H1 (cell line): ENCODE results near the gene DDX18. TPM values are rescaled to one million over a fixed set of nuclear protein-coding genes. Genes with fewer than 3 reads are reported as not detected.

Source experiments
- CTCF ChIA-PET: fragments of 300-600 bp; sonication (Branson Sonifier 250); formaldehyde crosslinking; loops from one replicate; lab custom pipeline; 2021; ENCODE audit not compliant: partially characterized antibody; lab: Charles Lee
- POLR2A ChIA-PET: fragments of 300-600 bp; sonication (Branson Sonifier 250); formaldehyde crosslinking; loops from one replicate; lab custom pipeline; 2021; ENCODE audit warnings: inconsistent platforms; ENCODE audit not compliant: partially characterized antibody; lab: Charles Lee
- DNase-seq, 2 experiments: peaks; one replicate each; pipeline versions ENCODE4 v3.0.0 to v3.0.0-alpha.2; 2010 to 2022; ENCODE audit warnings: low spot score in 2 of 2, low read depth in 1 of 2, mixed read lengths in 1 of 2
- FAIRE-seq: peaks from 2 replicates; lab custom pipeline; 2011; peaks lifted over from hg19 to GRCh38; lab: Jason Lieb, UNC
- H2AFZ ChIP-seq: 2 replicates; pipeline ENCODE4 v1.8.1; 2012; ENCODE audit warnings: low read length, inconsistent platforms
- H2AK5ac ChIP-seq: 2 replicates; pipeline ENCODE4 v1.6.1; 2013; ENCODE audit warnings: low read depth, low read length
- H2BK120ac ChIP-seq: replicated peaks from 2 replicates; pipeline ENCODE3; 2013; ENCODE audit warnings: low read depth, low read length, inconsistent platforms
- H2BK12ac ChIP-seq: 2 replicates; pipeline ENCODE4 v1.6.1; 2013; ENCODE audit warnings: low read depth, low read length
- H2BK15ac ChIP-seq: 2 replicates; pipeline ENCODE4 v1.6.1; 2013; ENCODE audit warnings: low read length
- H2BK20ac ChIP-seq: 2 replicates; pipeline ENCODE4 v1.6.1; 2013; ENCODE audit warnings: low read length
- H2BK5ac ChIP-seq: 2 replicates; pipeline ENCODE4 v1.6.1; 2013; ENCODE audit warnings: low read depth, low read length
- H3K14ac ChIP-seq: 2 replicates; pipeline ENCODE4 v1.6.1; 2013; ENCODE audit warnings: inconsistent platforms; ENCODE audit not compliant: insufficient read length
- H3K18ac ChIP-seq: 2 replicates; pipeline ENCODE4 v1.6.1; 2013; ENCODE audit warnings: low read length; ENCODE audit errors: extremely low read depth
- H3K23ac ChIP-seq: 2 replicates; pipeline ENCODE4 v1.6.1; 2013; ENCODE audit warnings: inconsistent platforms; ENCODE audit not compliant: insufficient read length
- H3K23me2 ChIP-seq: 2 replicates; pipeline ENCODE4 v1.6.1; 2013; ENCODE audit warnings: low read depth, low read length
- H3K27ac ChIP-seq: 2 replicates; pipeline ENCODE4 v1.6.1; 2011; ENCODE audit warnings: low read depth, low read length, inconsistent platforms
- H3K27me3 ChIP-seq, 4 experiments: replicated peaks in 1 of 4; 1 replicate in 1 of 4; 2 replicates in 3 of 4; pipeline versions ENCODE4 v1.6.1 to v1.8.1; 2011 to 2013; ENCODE audit warnings: low read length in 3 of 4, mild to moderate bottlenecking in 3 of 4, inconsistent platforms in 2 of 4, mixed read lengths in 2 of 4, moderate library complexity in 1 of 4; ENCODE audit not compliant: control insufficient read depth in 3 of 4, insufficient read depth in 3 of 4; ENCODE audit errors: extremely low read depth in 1 of 4
- H3K36me3 ChIP-seq, 4 experiments: 2 replicates each; pipeline versions ENCODE4 v1.6.1 to v1.8.1; 2011 to 2013; ENCODE audit warnings: mild to moderate bottlenecking in 4 of 4, low read length in 3 of 4, moderate library complexity in 2 of 4, control low read depth in 1 of 4, inconsistent platforms in 1 of 4; ENCODE audit not compliant: insufficient read depth in 4 of 4, control insufficient read depth in 2 of 4
- H3K4ac ChIP-seq: replicated peaks from 2 replicates; pipeline ENCODE3; 2013; ENCODE audit warnings: low read length, low read depth, mixed read lengths, inconsistent platforms; ENCODE audit not compliant: insufficient read length
- H3K4me1 ChIP-seq, 4 experiments: replicated peaks in 1 of 4; 1 replicate in 1 of 4; 2 replicates in 3 of 4; pipeline versions ENCODE4 v1.6.1 to v1.8.1; 2011 to 2013; ENCODE audit warnings: low read length in 3 of 4, inconsistent platforms in 2 of 4, mixed read lengths in 1 of 4; ENCODE audit not compliant: insufficient read depth in 4 of 4, control insufficient read depth in 3 of 4
- H3K4me2 ChIP-seq, 2 experiments: 2 replicates each; pipeline versions ENCODE4 v1.6.1 to v1.8.1; 2011 to 2013; ENCODE audit warnings: low read depth in 2 of 2, low read length in 2 of 2, control low read depth in 1 of 2, inconsistent platforms in 1 of 2, mild to moderate bottlenecking in 1 of 2; ENCODE audit not compliant: insufficient read depth in 1 of 2
- H3K4me3 ChIP-seq, 4 experiments: fragments of 200-600, 300-600 bp in 1 of 4; sonication (generic), shearing (Covaris generic), sonication (Bioruptor Twin) in 1 of 4; 2 replicates each; pipeline versions ENCODE4 v1.5.1 to v1.8.1; 2011 to 2016; ENCODE audit warnings: low read length in 4 of 4, low read depth in 3 of 4, control low read depth in 2 of 4, inconsistent platforms in 2 of 4, mild to moderate bottlenecking in 2 of 4, mixed read lengths in 1 of 4, moderate library complexity in 1 of 4; ENCODE audit not compliant: insufficient read depth in 2 of 4; ENCODE audit errors: extremely low read depth in 1 of 4
- H3K56ac ChIP-seq: replicated peaks from 2 replicates; pipeline ENCODE3; 2013; ENCODE audit warnings: low read depth, mild to moderate bottlenecking, mixed read lengths, low read length, inconsistent platforms; ENCODE audit not compliant: insufficient read length
- H3K79me1 ChIP-seq: 2 replicates; pipeline ENCODE4 v1.6.1; 2013; ENCODE audit warnings: low read depth, low read length, control low read depth
- H3K79me2 ChIP-seq, 2 experiments: 2 replicates each; pipeline versions ENCODE4 v1.6.1 to v1.8.1; 2012 to 2013; ENCODE audit warnings: low read length in 2 of 2, mild to moderate bottlenecking in 2 of 2, inconsistent platforms in 1 of 2; ENCODE audit not compliant: insufficient read depth in 2 of 2, control insufficient read depth in 1 of 2
- H3K9ac ChIP-seq, 4 experiments: replicated peaks in 1 of 4; 1 replicate in 1 of 4; 2 replicates in 3 of 4; pipeline versions ENCODE4 v1.6.1 to v1.8.1; 2011 to 2013; ENCODE audit warnings: low read depth in 3 of 4, low read length in 3 of 4, control low read depth in 2 of 4, mild to moderate bottlenecking in 2 of 4, moderate library complexity in 2 of 4, inconsistent platforms in 1 of 4; ENCODE audit errors: extremely low read depth in 1 of 4
- H3K9me3 ChIP-seq, 2 experiments: 2 replicates each; pipeline versions ENCODE4 v1.6.1 to v1.8.1; 2012 to 2013; ENCODE audit warnings: mild to moderate bottlenecking in 2 of 2, moderate library complexity in 2 of 2, control low read depth in 1 of 2, inconsistent platforms in 1 of 2, low read depth in 1 of 2, low read length in 1 of 2, mixed read lengths in 1 of 2; ENCODE audit not compliant: insufficient read depth in 2 of 2
- H4K20me1 ChIP-seq, 2 experiments: replicated peaks in 1 of 2; 2 replicates each; pipeline versions ENCODE3 to v1.8.1; 2011 to 2013; ENCODE audit warnings: inconsistent platforms in 2 of 2, low read length in 2 of 2, mild to moderate bottlenecking in 1 of 2; ENCODE audit not compliant: insufficient read depth in 2 of 2, control insufficient read depth in 1 of 2
- H4K5ac ChIP-seq: 2 replicates; pipeline ENCODE4 v1.6.1; 2013; ENCODE audit warnings: low read length, low read depth, mixed read lengths, inconsistent platforms; ENCODE audit not compliant: insufficient read length
- H4K8ac ChIP-seq: 2 replicates; pipeline ENCODE4 v1.8.0; 2013; ENCODE audit warnings: mild to moderate bottlenecking, moderate library complexity, low read length, inconsistent platforms; ENCODE audit not compliant: insufficient read depth; ENCODE audit errors: extremely low read depth
- H4K91ac ChIP-seq: replicated peaks from 2 replicates; pipeline ENCODE3; 2013; ENCODE audit warnings: low read length, mixed read lengths, inconsistent platforms; ENCODE audit not compliant: insufficient read length
- HDAC6 ChIP-seq: IDR thresholded peaks from one replicate; pipeline ENCODE4 v1.7.1; 2012; ENCODE audit warnings: low read depth, mild to moderate bottlenecking, inconsistent platforms, low read length, moderate library complexity
- PHF8 ChIP-seq: fragments of 200-600 bp; sonication (generic); conservative IDR thresholded peaks from 2 replicates; pipeline ENCODE4 v1.7.1; 2012; ENCODE audit warnings: low read depth, mild to moderate bottlenecking, inconsistent platforms, low read length, moderate library complexity
- RAD21 ChIP-seq, 2 experiments: IDR thresholded peaks in 1 of 2; conservative IDR thresholded peaks in 1 of 2; 2 replicates each; pipeline ENCODE4 v1.6.1; 2011; ENCODE audit warnings: low read depth in 2 of 2, low read length in 2 of 2, improper control_type of control experiment in 1 of 2, inconsistent platforms in 1 of 2, mild to moderate bottlenecking in 1 of 2, moderate library complexity in 1 of 2
- RNF2 ChIP-seq: fragments of 200-900, 300-1000 bp; sonication (generic); IDR thresholded peaks from 2 replicates; pipeline ENCODE4 v1.7.1; 2016; ENCODE audit warnings: borderline replicate concordance, low read depth, mild to moderate bottlenecking, antibody characterized with exemption, low read length; ENCODE audit not compliant: poor library complexity, severe bottlenecking; ENCODE audit errors: missing control alignments
- SAP30 ChIP-seq: fragments of 300-600 bp; sonication (generic); IDR thresholded peaks from 2 replicates; pipeline ENCODE4 v1.7.1; 2012; ENCODE audit warnings: low read length, moderate library complexity, mild to moderate bottlenecking, inconsistent platforms; ENCODE audit not compliant: insufficient read depth, insufficient replicate concordance
- TCF12 ChIP-seq: IDR thresholded peaks from 2 replicates; pipeline ENCODE4 v1.6.1; 2011; ENCODE audit warnings: low read depth, mild to moderate bottlenecking, low read length
- WGBS, 2 experiments: shearing (Covaris generic) in 1 of 2; methylation state at CpG; one replicate each; pipeline versions ENCODE4 v1.1.6 to v1.1.7; 2013 to 2015; ENCODE audit warnings: low lambda C conversion rate in 2 of 2, mixed read lengths in 2 of 2, inconsistent platforms in 1 of 2, low coverage in 1 of 2, missing lambda C conversion rate in 1 of 2; ENCODE audit not compliant: insufficient replicate concordance in 2 of 2, insufficient coverage in 1 of 2, insufficient read length in 1 of 2; ENCODE audit errors: extremely low coverage in 1 of 2, missing lambda C conversion rate in 1 of 2; 5-methylcytosine and 5-hydroxymethylcytosine counted together
- long read RNA-seq, 2 experiments: library from RNA in 1 of 2; library from capped mRNA in 1 of 2; stranded (forward); transcript quantifications; one replicate each; pipeline ENCODE4 v2.0.0, GENCODE V29; 2021; ENCODE audit warnings: inconsistent platforms in 1 of 2
- polyA minus RNA-seq, 3 experiments: library from RNA; depleted of rRNA, polyadenylated mRNA; stranded (reverse); fragments of >200 nt; gene quantifications; 1 replicate in 2 of 3; 2 replicates in 1 of 3; pipeline ENCODE4 v1.2.3, GENCODE V29; 2011
- polyA plus RNA-seq, 7 experiments: library from polyadenylated mRNA; depleted of rRNA in 3 of 7; stranded (reverse) in 5 of 7; unstranded in 2 of 7; fragments of >200 nt in 5 of 7; fragments of 200-250 nt in 2 of 7; gene quantifications; 1 replicate in 5 of 7; 2 replicates in 1 of 7; 4 replicates in 1 of 7; pipeline versions ENCODE4 v1.2.1 to v1.2.3, GENCODE V29; 2011 to 2013; ENCODE audit warnings: missing spikeins in 2 of 7, mixed read lengths in 2 of 7
- total RNA-seq: library from RNA; stranded (reverse); fragmentation: NEBNext Ultra II Directional; extraction: Animal tissue kit (Norgen Biotek cat#: 25700); gene quantifications from 2 replicates; pipeline ENCODE4 v1.2.1, GENCODE V29; 2021

The DDX18 gene
- total RNA-seq (111 and 119 TPM in 2 replicates), polyA plus RNA-seq (2011; rRNA removed) (21.2 and 31.3 TPM in 2 replicates), polyA minus RNA-seq (2011; rRNA and poly(A)+ RNA removed) (87.8 and 166 TPM in 2 replicates)
- polyA plus RNA-seq (2011; cell fraction: cytosol; rRNA removed) = 47.3 TPM
- polyA plus RNA-seq (2011; cell fraction: nucleus; rRNA removed) = 48.3 TPM
- 62.6 to 111 TPM (median 75.6 TPM) in 4 replicates for polyA plus RNA-seq (2012, experiment 1 of 2)
- 5.1 TPM for polyA plus RNA-seq (2012, experiment 2 of 2)
- polyA plus RNA-seq (2013, experiment 1 of 2) = 105 TPM
- polyA plus RNA-seq (2013, experiment 2 of 2) = 106 TPM
- 28.3 TPM for polyA minus RNA-seq (2011; cell fraction: cytosol; rRNA and poly(A)+ RNA removed)
- polyA minus RNA-seq (2011; cell fraction: nucleus; rRNA and poly(A)+ RNA removed) = 103 TPM
- long read RNA-seq, experiment 1, transcript DDX18-201 (14 exons, 3,796 nt) = major isoform, 13 of 120 reads
- long read RNA-seq, experiment 1, partial matches to known transcripts = 92 of 120 reads
- long read RNA-seq, experiment 1, other reads (novel, unspliced or antisense) = 15 of 120 reads
- long read RNA-seq, experiment 2, transcript DDX18-201 (14 exons, 3,796 nt) = major isoform, 71 of 128 reads
- long read RNA-seq, experiment 2, partial matches to known transcripts = 51 of 128 reads
- long read RNA-seq, experiment 2, other reads (novel, unspliced or antisense) = 6 of 128 reads

GRCh38 chr2:117814417-117815264 lies at the start of gene DDX18:
DDX18 (plus strand) TSS chr2:117814691; CDS start chr2:117814778, 87 bp downstream.
- Histone ChIP-seq H3K56ac (no peak within 1 kb of the TSS), H3K18ac (peak within 1 kb of the TSS; percentile 64), H3K27me3 (no peaks in the 10 kb centered on the region), H4K8ac (peak within 1 kb of the TSS; percentile 74), H4K91ac (peak within 1 kb of the TSS; percentile 39), H3K4ac (peak within 1 kb of the TSS; percentile 23), H3K23me2 (no peaks in the 10 kb centered on the region; the same call in none of the 2 replicates), H3K23ac (no peak within 1 kb of the TSS), H2BK5ac (peak within 1 kb of the TSS; percentile 90), H3K36me3 (peaks cover 4 to 27% (median 18%) of the 10 kb centered on the region in 4 experiments), H2BK12ac (no peak within 1 kb of the TSS), H3K4me3 (peak within 1 kb of the TSS; percentile 85 to 99 (median 94)), H2AK5ac (no peak within 1 kb of the TSS), H3K14ac (no peak within 1 kb of the TSS), H2BK20ac (no peak within 1 kb of the TSS), H3K9me3 (no peaks in the 10 kb centered on the region), H2AFZ (peak within 1 kb of the TSS; percentile 78), H3K79me1 (no peaks in the 10 kb centered on the region), H4K5ac (no peak within 1 kb of the TSS), H3K4me2 (peak within 1 kb of the TSS; percentile 88 to 92), H2BK15ac (no peak within 1 kb of the TSS), H3K4me1 (peaks cover 0 to 8% (median 5%) of the 10 kb centered on the region in 4 experiments; a peak in 3 of 7 replicates), H2BK120ac (no peak within 1 kb of the TSS), H3K27ac (peak within 1 kb of the TSS; percentile 72), H3K9ac (peak within 1 kb of the TSS; percentile 75 to 85 (median 82)), H4K20me1 (peaks cover 0 to 2% of the 10 kb centered on the region in 2 experiments), H3K79me2 (peaks cover 11 to 28% of the 10 kb centered on the region in 2 experiments)
- peak; percentile 99 for FAIRE-seq
- DNase-seq = peak; percentile 89 to 94
- ChIA-PET POLR2A (interaction anchor here (0.9 to 2.2 kb wide), 5 partner anchors 17 to 188 kb away, joined by 3 to 5 read pairs (median 4); no protein-coding TSS in a partner anchor), CTCF (interaction anchor here (0.7 to 4.9 kb wide), 24 partner anchors 10 to 1250 kb away, joined by 3 to 29 read pairs (median 4); no protein-coding TSS in a partner anchor)
- WGBS, 2 experiments = 1% methylated on average over 57 of the region's 57 CpGs; no CpG with 5 or more reads in 1 of the 2 experiments
- TF ChIP-seq SAP30 = peak; percentile 76
- no peak for TF ChIP-seq HDAC6
- TF ChIP-seq TCF12 = 0 out of 2 replicates have a peak, but pooled peaks have one; percentile 12
- no peak for TF ChIP-seq RNF2
- peak; percentile 53 to 66; a peak in 3 of 4 replicates for TF ChIP-seq RAD21 (IDR thresholded peaks at IDR 0.05 in 1 of 2, conservative IDR thresholded peaks at IDR 0.05 in 1 of 2; ENCODE audit: low read depth in 2 of 2, low read length in 2 of 2)
- TF ChIP-seq PHF8 = peak; percentile 85
